Upper lobe of left lung (tissue), 6 donors: Measurements from ENCODE around the gene ITGA11. TPM values are rescaled to one million over a fixed set of nuclear protein-coding genes. Genes with fewer than 3 reads are reported as not detected.

Source experiments
- ATAC-seq, 2 donors: fragments of 200-7000 bp; cut with Tn5 transposase; one replicate each; pipeline ENCODE4 v1.9.1; 2022; ENCODE audit warnings: mild to moderate bottlenecking in 2 of 2, moderate library complexity in 2 of 2; ENCODE audit not compliant: low FRiP score in 2 of 2
- DNase-seq, 2 donors: peaks; one replicate each; pipeline ENCODE4 v3.0.0-alpha.2; 2019 to 2020
- H3K27ac ChIP-seq, 4 donors: fragments of 200-600 bp; sonication (generic); one replicate each; pipeline ENCODE4 v1.5.1; 2016 to 2019
- H3K27me3 ChIP-seq, 4 donors: fragments of 200-600 bp; sonication (generic); one replicate each; pipeline ENCODE4 v1.5.1; 2017 to 2019
- H3K36me3 ChIP-seq, 4 donors: fragments of 200-600 bp; sonication (generic); one replicate each; pipeline ENCODE4 v1.5.1; 2016 to 2019
- H3K4me1 ChIP-seq, 4 donors: fragments of 200-600 bp; sonication (generic); one replicate each; pipeline ENCODE4 v1.5.1; 2018 to 2019
- H3K4me3 ChIP-seq, 4 donors: fragments of 200-600 bp; sonication (generic); one replicate each; pipeline ENCODE4 v1.5.1; 2017 to 2019; ENCODE audit warnings: mild to moderate bottlenecking in 2 of 4, moderate library complexity in 1 of 4
- H3K9me3 ChIP-seq, 4 donors: fragments of 200-600 bp; sonication (generic); one replicate each; pipeline ENCODE4 v1.5.1; 2018 to 2019
- EP300 ChIP-seq, 4 donors: sonication (generic); formaldehyde crosslinking; IDR thresholded peaks; one replicate each; pipeline ENCODE4 v1.5.1; 2017; ENCODE audit warnings: antibody characterized with exemption in 4 of 4, control low read depth in 2 of 4
- POLR2A ChIP-seq, 4 donors: fragments of 450-650 bp; IDR thresholded peaks; one replicate each; pipeline ENCODE4 v1.5.1; 2016 to 2017; ENCODE audit warnings: antibody characterized with exemption in 4 of 4, mild to moderate bottlenecking in 2 of 4
- POLR2AphosphoS5 ChIP-seq, 2 donors: sonication (generic); formaldehyde crosslinking; IDR thresholded peaks; one replicate each; pipeline ENCODE4 v1.5.1; 2017; ENCODE audit warnings: antibody characterized with exemption in 2 of 2
- WGBS, 2 donors: methylation state at CpG; one replicate each; pipeline ENCODE4 v1.1.5; 2017 to 2018; 5-methylcytosine and 5-hydroxymethylcytosine counted together
- total RNA-seq, 6 donors: library from RNA; depleted of rRNA in 4 of 6; stranded (reverse); fragments of >200 nt in 4 of 6; gene quantifications; one replicate each; pipeline versions ENCODE4 v1.1.0 to v1.2.1, GENCODE V29; 2016 to 2021
- TF ChIP-seq, protein P1 (sequence below), 6 experiments: fragments of 450-650 bp in 4 of 6; fragments of 200-600 bp in 2 of 6; sonication (generic) in 2 of 6; IDR thresholded peaks; one replicate each; pipeline ENCODE4 v1.5.1; 2016 to 2019; ENCODE audit warnings: antibody characterized with exemption in 6 of 6
- donor health status: DM: no; HTN: no; CAD: no; lungs with moderate emphysema.
- donor health status: DM: no; HTN: yes; CAD: no; lungs with severe emphysema.

Gene ITGA11
- total RNA-seq, 6 donors from 2014 or later, result 0.49 to 6.9 (median 1.4) TPM

DNA sequence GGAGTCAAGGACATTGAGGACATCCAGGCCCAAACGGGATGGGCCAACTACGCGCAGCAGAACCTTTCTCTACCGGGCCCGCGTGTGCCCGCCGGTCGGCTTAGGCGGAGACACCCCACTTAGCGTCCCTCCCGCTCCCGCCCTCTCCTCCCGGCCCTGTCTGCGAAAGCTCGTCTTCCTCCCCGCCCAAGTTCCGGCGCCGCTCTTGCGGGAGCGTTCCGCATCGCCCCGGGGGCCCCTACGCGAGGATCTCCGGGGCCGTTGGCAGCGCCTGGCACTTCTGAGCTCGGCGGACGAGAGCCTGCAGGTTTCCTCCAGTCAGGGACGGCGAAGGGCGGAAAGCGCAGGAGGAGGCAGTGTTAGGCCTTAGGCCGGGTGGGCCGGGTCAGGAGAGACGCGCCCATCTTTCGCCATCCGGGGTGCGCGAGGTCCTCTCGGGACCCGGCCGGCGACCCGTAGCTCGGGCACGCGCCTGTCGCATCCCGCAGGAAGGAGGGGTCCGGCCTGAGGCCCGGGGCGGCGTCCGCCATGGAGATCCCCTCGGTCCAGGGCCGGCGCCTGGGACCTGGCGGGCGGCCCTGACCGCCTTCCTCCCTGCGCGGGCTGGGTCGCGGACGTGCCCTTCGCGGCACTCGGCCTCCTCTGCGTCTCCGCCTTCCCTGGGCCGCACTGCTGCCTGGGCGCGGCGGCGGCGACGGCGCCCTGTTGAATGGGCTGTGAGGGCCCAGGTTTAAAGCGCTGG is 154.2 kb downstream of the ITGA11 start, which contains the start of gene FEM1B:
FEM1B (plus strand) TSS at position 143 of the 742 bp plus-strand sequence. CDS start 673 bp downstream, outside the sequence.
- H3K27ac ChIP-seq, result peak within 1 kb of the TSS; percentile 94 to 99 (median 96)
- WGBS, 2 donors, result 1% methylated on average over 25 of the region's 85 CpGs; no CpG with 5 or more reads in 1 of the 2 donors
- peak within 1 kb of the TSS; percentile 69 to 95 (median 87) for H3K4me3 ChIP-seq
- no peaks in the 10 kb centered on the region for H3K27me3 ChIP-seq
- peak; percentile 96 to 97 for ATAC-seq
- H3K36me3 ChIP-seq, result no peaks in the 10 kb centered on the region
- peak; percentile 72 to 84 (median 76) for TF ChIP-seq POLR2A (IDR thresholded peaks at IDR 0.05)
- TF ChIP-seq EP300 (IDR thresholded peaks at IDR 0.05), result peak in 1 of 4 donors; percentile 35
- peak; percentile 55 to 75 for TF ChIP-seq POLR2AphosphoS5 (IDR thresholded peaks at IDR 0.05)
- TF ChIP-seq, protein P1, sequence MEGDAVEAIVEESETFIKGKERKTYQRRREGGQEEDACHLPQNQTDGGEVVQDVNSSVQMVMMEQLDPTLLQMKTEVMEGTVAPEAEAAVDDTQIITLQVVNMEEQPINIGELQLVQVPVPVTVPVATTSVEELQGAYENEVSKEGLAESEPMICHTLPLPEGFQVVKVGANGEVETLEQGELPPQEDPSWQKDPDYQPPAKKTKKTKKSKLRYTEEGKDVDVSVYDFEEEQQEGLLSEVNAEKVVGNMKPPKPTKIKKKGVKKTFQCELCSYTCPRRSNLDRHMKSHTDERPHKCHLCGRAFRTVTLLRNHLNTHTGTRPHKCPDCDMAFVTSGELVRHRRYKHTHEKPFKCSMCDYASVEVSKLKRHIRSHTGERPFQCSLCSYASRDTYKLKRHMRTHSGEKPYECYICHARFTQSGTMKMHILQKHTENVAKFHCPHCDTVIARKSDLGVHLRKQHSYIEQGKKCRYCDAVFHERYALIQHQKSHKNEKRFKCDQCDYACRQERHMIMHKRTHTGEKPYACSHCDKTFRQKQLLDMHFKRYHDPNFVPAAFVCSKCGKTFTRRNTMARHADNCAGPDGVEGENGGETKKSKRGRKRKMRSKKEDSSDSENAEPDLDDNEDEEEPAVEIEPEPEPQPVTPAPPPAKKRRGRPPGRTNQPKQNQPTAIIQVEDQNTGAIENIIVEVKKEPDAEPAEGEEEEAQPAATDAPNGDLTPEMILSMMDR (IDR thresholded peaks at IDR 0.05), result peak in 4 of 6 experiments; percentile 37 to 82 (median 52)
- H3K4me1 ChIP-seq, result peaks cover 39 to 60% (median 54%) of the 10 kb centered on the region in 4 donors
- H3K9me3 ChIP-seq, result no peaks in the 10 kb centered on the region
- DNase-seq, result peak; percentile 91 to 97

DNA sequence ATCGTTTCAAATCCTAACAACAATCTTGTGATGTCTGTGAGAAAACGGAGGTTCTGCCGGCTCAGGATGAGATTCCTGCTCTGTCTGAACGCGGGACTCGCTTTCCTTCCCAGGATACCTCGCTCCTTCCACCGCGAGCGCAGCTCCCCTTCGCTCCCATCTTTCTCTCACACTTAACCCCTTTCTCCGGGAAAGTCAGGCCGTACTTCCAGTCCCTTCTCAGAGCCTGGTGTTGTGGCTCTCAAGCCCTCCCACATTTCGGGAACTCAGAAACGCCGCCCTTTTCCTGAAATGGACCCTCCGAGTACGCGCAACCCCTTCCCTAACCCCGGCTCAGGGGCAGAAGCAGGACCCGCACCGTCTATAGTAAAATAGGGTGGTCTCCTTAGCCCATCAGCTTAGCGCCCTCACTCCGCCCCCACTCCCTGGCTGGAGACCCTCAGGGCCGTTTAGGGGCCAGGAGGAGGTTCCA is 154.8 kb downstream of the ITGA11 start:
- TF ChIP-seq, protein P1 (IDR thresholded peaks at IDR 0.05), result no peak
- TF ChIP-seq EP300 (IDR thresholded peaks at IDR 0.05) (peak in 1 of 4 donors; percentile 1), POLR2AphosphoS5 (IDR thresholded peaks at IDR 0.05) (no peak), POLR2A (IDR thresholded peaks at IDR 0.05) (no peak)
- 0 to 4% methylated on average over 15 to 25 of the region's 25 CpGs for WGBS, 2 donors
- DNase-seq (peak in 1 of 2 donors; percentile 42), ATAC-seq (peak; percentile 16 to 63)
- H3K27ac ChIP-seq, result peak overlapping the region; percentile 94 to 99 (median 96)
- peak overlapping the region; percentile 69 to 95 (median 87) for H3K4me3 ChIP-seq
- H3K4me1 ChIP-seq, result peaks cover 35 to 60% (median 49%) of the 10 kb centered on the region in 4 donors
- H3K27me3 ChIP-seq, result no peaks in the 10 kb centered on the region
- no peaks in the 10 kb centered on the region for H3K9me3 ChIP-seq
- no peaks in the 10 kb centered on the region for H3K36me3 ChIP-seq

DNA sequence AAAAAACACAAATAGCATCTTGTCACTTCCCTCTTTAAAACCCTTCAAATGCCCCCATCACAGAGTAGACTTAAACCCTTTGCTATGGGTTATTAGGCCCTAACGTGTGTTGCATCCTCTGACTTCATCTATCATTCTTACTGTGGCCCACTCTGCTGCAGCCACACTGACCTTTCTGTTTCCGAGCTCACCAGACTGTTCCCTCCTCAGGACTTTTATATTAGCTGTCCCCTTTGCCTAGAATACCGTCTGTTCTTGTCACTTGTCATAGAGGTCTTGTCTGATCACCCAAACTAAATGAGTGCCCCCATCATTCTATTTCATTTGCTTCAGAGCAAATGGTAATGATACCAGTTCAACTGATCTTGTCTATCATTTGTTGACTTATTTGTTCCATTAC is 155.3 kb downstream of the ITGA11 start:
- TF ChIP-seq POLR2A (IDR thresholded peaks at IDR 0.05) (no peak), POLR2AphosphoS5 (IDR thresholded peaks at IDR 0.05) (no peak), EP300 (IDR thresholded peaks at IDR 0.05) (no peak)
- TF ChIP-seq, protein P1 (IDR thresholded peaks at IDR 0.05), result no peak
- Histone ChIP-seq H3K36me3 (no peaks in the 10 kb centered on the region), H3K4me3 (peak overlapping the region in 3 of 4 donors; percentile 69 to 95 (median 89)), H3K9me3 (no peaks in the 10 kb centered on the region), H3K4me1 (peaks cover 34 to 55% (median 44%) of the 10 kb centered on the region in 4 donors), H3K27ac (peak overlapping the region; percentile 94 to 99 (median 96)), H3K27me3 (no peaks in the 10 kb centered on the region)
- 50 to 52% methylated on average over 3 of the region's 3 CpGs for WGBS, 2 donors
- DNase-seq (no peak), ATAC-seq (no peak)

DNA sequence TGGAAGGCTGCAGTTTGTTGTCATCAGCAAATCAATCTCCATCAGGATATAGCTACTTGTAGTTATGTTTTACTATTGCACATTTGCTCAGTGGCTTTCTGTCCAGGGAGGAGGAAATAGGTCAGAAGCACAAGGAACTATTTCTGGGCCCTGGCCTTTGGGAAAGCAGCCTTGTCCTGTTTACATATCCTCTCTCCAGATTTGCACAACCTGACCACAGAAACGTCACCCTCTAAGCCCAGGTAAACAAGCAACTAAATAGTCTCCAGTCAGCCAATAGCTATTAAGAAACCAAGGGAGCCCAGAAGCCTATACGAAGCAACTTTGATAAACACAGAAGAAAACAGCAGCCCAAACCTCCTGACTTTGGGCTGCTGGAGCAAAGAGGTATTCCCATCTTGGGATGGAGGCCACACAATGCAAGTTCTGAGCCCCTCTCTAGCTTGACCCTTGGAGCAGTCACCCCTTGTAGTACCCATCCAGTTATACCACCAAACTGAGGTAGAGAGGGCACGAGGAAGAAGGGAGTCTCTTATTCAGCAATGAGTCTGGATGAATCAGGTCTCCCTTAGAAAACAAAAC is 156.7 kb downstream of the ITGA11 start:
- 59 to 78% methylated on average over 3 of the region's 3 CpGs for WGBS, 2 donors
- peak in 1 of 2 donors; percentile 35 for ATAC-seq

More for the DNA sequence above, 156.7 kb downstream of the ITGA11 start:
- no peaks in the 10 kb centered on the region for H3K36me3 ChIP-seq
- no peak overlapping the region for H3K4me3 ChIP-seq
- TF ChIP-seq, protein P1 (IDR thresholded peaks at IDR 0.05), result no peak
- TF ChIP-seq EP300 (IDR thresholded peaks at IDR 0.05) (peak in 2 of 4 donors; percentile 24 to 64), POLR2A (IDR thresholded peaks at IDR 0.05) (peak in 1 of 4 donors; percentile 50), POLR2AphosphoS5 (IDR thresholded peaks at IDR 0.05) (no peak)
- DNase-seq, result peak in 1 of 2 donors; percentile 85
- peaks cover 20 to 41% (median 30%) of the 10 kb centered on the region in 4 donors for H3K4me1 ChIP-seq
- no peaks in the 10 kb centered on the region for H3K9me3 ChIP-seq
- H3K27me3 ChIP-seq, result no peaks in the 10 kb centered on the region
- peak overlapping the region; percentile 94 to 99 (median 96) for H3K27ac ChIP-seq
